Karpas-422 (cell line): ENCODE data around the gene CTIF. TPM values are rescaled to one million over a fixed set of nuclear protein-coding genes. Genes with fewer than 3 reads are reported as not detected.

Source experiments
- DNase-seq: peaks from one replicate; pipeline ENCODE4 v3.0.0-alpha.2; 2015
- H2AFZ ChIP-seq: fragments of 200-600 bp; sonication (generic); 2 replicates; pipeline ENCODE4 v1.6.1; 2014; ENCODE audit warnings: antibody characterized with exemption, low read length, mixed read lengths
- H3K27ac ChIP-seq: fragments of 200-600 bp; sonication (generic); 2 replicates; pipeline ENCODE4 v1.5.1; 2014; ENCODE audit warnings: mild to moderate bottlenecking, low read length, moderate library complexity
- H3K27me3 ChIP-seq: fragments of 200-600 bp; sonication (generic); 2 replicates; pipeline ENCODE4 v1.6.1; 2014; ENCODE audit warnings: low read length, mixed read lengths
- H3K36me3 ChIP-seq: fragments of 200-600 bp; sonication (generic); 2 replicates; pipeline ENCODE4 v1.6.1; 2014; ENCODE audit warnings: low read length, mixed read lengths; ENCODE audit not compliant: insufficient read depth
- H3K4me1 ChIP-seq: fragments of 200-600 bp; sonication (generic); 2 replicates; pipeline ENCODE4 v1.6.1; 2014; ENCODE audit warnings: mild to moderate bottlenecking, low read length, mixed read lengths
- H3K4me2 ChIP-seq: fragments of 200-600 bp; sonication (generic); 2 replicates; pipeline ENCODE4 v1.6.1; 2014; ENCODE audit warnings: low read length, low read depth, mild to moderate bottlenecking; ENCODE audit not compliant: poor library complexity, severe bottlenecking
- H3K4me3 ChIP-seq: fragments of 200-600 bp; sonication (generic); 2 replicates; pipeline ENCODE4 v1.5.1; 2014; ENCODE audit warnings: mild to moderate bottlenecking, antibody characterized with exemption, low read length, mixed read lengths
- H3K79me2 ChIP-seq: fragments of 200-600 bp; sonication (generic); 2 replicates; pipeline ENCODE4 v1.6.1; 2014; ENCODE audit warnings: mild to moderate bottlenecking, low read length, mixed read lengths
- H3K9ac ChIP-seq: fragments of 200-600 bp; sonication (generic); 2 replicates; pipeline ENCODE4 v1.6.0; 2014; ENCODE audit warnings: low read length
- H3K9me2 ChIP-seq: fragments of 200-600 bp; sonication (generic), shearing (Covaris generic); replicated peaks from 2 replicates; pipeline ENCODE4 v1.6.0; 2014; ENCODE audit warnings: mild to moderate bottlenecking, low read length, moderate library complexity; ENCODE audit not compliant: insufficient read depth
- H3K9me3 ChIP-seq: fragments of 300-700, 200-600 bp; sonication (generic); 2 replicates; pipeline ENCODE4 v1.6.1; 2014; ENCODE audit warnings: low read length, mixed read lengths
- H4K20me1 ChIP-seq: fragments of 200-600 bp; sonication (generic); 2 replicates; pipeline ENCODE4 v1.6.1; 2014; ENCODE audit warnings: mild to moderate bottlenecking, antibody characterized with exemption, low read length, low read depth; ENCODE audit not compliant: insufficient read depth
- total RNA-seq: library from RNA; depleted of rRNA; stranded (reverse); fragments of >200 nt; shearing (Covaris generic); gene quantifications from 2 replicates; pipeline ENCODE4 v1.2.3, GENCODE V29; 2014; ENCODE audit warnings: low replicate concordance

Gene CTIF
- total RNA-seq, 1 experiment from 2014 or later, result 0.60 TPM

- H2AFZ ChIP-seq, result no peak overlapping the region
- no peaks in the 10 kb centered on the region for H3K9me3 ChIP-seq
- H3K9ac ChIP-seq, result no peak overlapping the region
- H4K20me1 ChIP-seq, result no peaks in the 10 kb centered on the region; the same call in 1 of the 2 replicates
- H3K36me3 ChIP-seq, result no peaks in the 10 kb centered on the region
- no peaks in the 10 kb centered on the region for H3K27me3 ChIP-seq
- no peaks in the 10 kb centered on the region for H3K4me1 ChIP-seq
- H3K9me2 ChIP-seq, result no peaks in the 10 kb centered on the region
- no peaks in the 10 kb centered on the region for H3K79me2 ChIP-seq
- no peak overlapping the region for H3K4me3 ChIP-seq
- H3K27ac ChIP-seq, result no peak overlapping the region
- H3K4me2 ChIP-seq, result no peak overlapping the region
- DNase-seq, result no peak
Observed at GRCh38 chr18:48705043-48705442, 166.2 kb downstream of the CTIF start.

- no peaks in the 10 kb centered on the region for H3K36me3 ChIP-seq
- no peak for DNase-seq
- H3K4me1 ChIP-seq, result no peaks in the 10 kb centered on the region
- H3K79me2 ChIP-seq, result no peaks in the 10 kb centered on the region
- no peaks in the 10 kb centered on the region for H3K9me2 ChIP-seq
- no peaks in the 10 kb centered on the region for H3K9me3 ChIP-seq
- H2AFZ ChIP-seq, result no peak overlapping the region
- no peaks in the 10 kb centered on the region; the same call in 1 of the 2 replicates for H4K20me1 ChIP-seq
- H3K9ac ChIP-seq, result no peak overlapping the region
- no peak overlapping the region for H3K4me3 ChIP-seq
- H3K27ac ChIP-seq, result no peak overlapping the region
- H3K4me2 ChIP-seq, result no peak overlapping the region
- H3K27me3 ChIP-seq, result no peaks in the 10 kb centered on the region
Observed at GRCh38 chr18:48705531-48705930, 166.7 kb downstream of the CTIF start.

- no peaks in the 10 kb centered on the region for H3K9me3 ChIP-seq
- H3K79me2 ChIP-seq, result no peaks in the 10 kb centered on the region
- no peaks in the 10 kb centered on the region for H4K20me1 ChIP-seq
- no peaks in the 10 kb centered on the region for H3K9me2 ChIP-seq
- H2AFZ ChIP-seq, result no peak overlapping the region
- H3K36me3 ChIP-seq, result no peaks in the 10 kb centered on the region
- H3K27ac ChIP-seq, result no peak overlapping the region
- no peak overlapping the region for H3K4me3 ChIP-seq
- no peak for DNase-seq
- no peak overlapping the region for H3K9ac ChIP-seq
- no peaks in the 10 kb centered on the region for H3K4me1 ChIP-seq
- H3K27me3 ChIP-seq, result no peaks in the 10 kb centered on the region
- H3K4me2 ChIP-seq, result no peak overlapping the region
Observed at GRCh38 chr18:48706731-48707130, 167.9 kb downstream of the CTIF start.

- H3K9me2 ChIP-seq, result no peaks in the 10 kb centered on the region
- H3K9ac ChIP-seq, result no peak overlapping the region
- H3K4me2 ChIP-seq, result no peak overlapping the region
- H3K79me2 ChIP-seq, result no peaks in the 10 kb centered on the region
- no peak overlapping the region for H3K27ac ChIP-seq
- no peaks in the 10 kb centered on the region for H3K9me3 ChIP-seq
- H2AFZ ChIP-seq, result no peak overlapping the region
- H4K20me1 ChIP-seq, result no peaks in the 10 kb centered on the region
- H3K36me3 ChIP-seq, result no peaks in the 10 kb centered on the region
- no peak overlapping the region for H3K4me3 ChIP-seq
- DNase-seq, result no peak
- H3K4me1 ChIP-seq, result no peaks in the 10 kb centered on the region
- H3K27me3 ChIP-seq, result no peaks in the 10 kb centered on the region
Observed at GRCh38 chr18:48707636-48708296, 168.9 kb downstream of the CTIF start.

GRCh38 chr18:48708807-48709206 lies 170.0 kb downstream of the CTIF start:
- H3K9me2 ChIP-seq, result no peaks in the 10 kb centered on the region
- no peak overlapping the region for H3K4me3 ChIP-seq
- no peaks in the 10 kb centered on the region for H3K4me1 ChIP-seq
- H3K27ac ChIP-seq, result no peak overlapping the region
- no peak overlapping the region for H3K9ac ChIP-seq
- H3K79me2 ChIP-seq, result no peaks in the 10 kb centered on the region
- DNase-seq, result no peak
- H3K27me3 ChIP-seq, result no peaks in the 10 kb centered on the region
- no peak overlapping the region for H3K4me2 ChIP-seq
- H3K36me3 ChIP-seq, result no peaks in the 10 kb centered on the region
- H4K20me1 ChIP-seq, result no peaks in the 10 kb centered on the region
- H2AFZ ChIP-seq, result no peak overlapping the region
- H3K9me3 ChIP-seq, result no peaks in the 10 kb centered on the region

GRCh38 chr18:48709371-48710062 lies 170.7 kb downstream of the CTIF start:
- no peak overlapping the region for H3K9ac ChIP-seq
- no peaks in the 10 kb centered on the region for H3K36me3 ChIP-seq
- no peak for DNase-seq
- H4K20me1 ChIP-seq, result no peaks in the 10 kb centered on the region
- no peaks in the 10 kb centered on the region for H3K9me2 ChIP-seq
- no peaks in the 10 kb centered on the region for H3K9me3 ChIP-seq
- no peaks in the 10 kb centered on the region for H3K4me1 ChIP-seq
- no peak overlapping the region for H3K4me3 ChIP-seq
- H2AFZ ChIP-seq, result no peak overlapping the region
- H3K27ac ChIP-seq, result no peak overlapping the region
- H3K4me2 ChIP-seq, result no peak overlapping the region
- no peaks in the 10 kb centered on the region for H3K27me3 ChIP-seq
- H3K79me2 ChIP-seq, result no peaks in the 10 kb centered on the region

- H3K4me1 ChIP-seq, result no peaks in the 10 kb centered on the region
- H3K27me3 ChIP-seq, result no peaks in the 10 kb centered on the region
- H3K79me2 ChIP-seq, result no peaks in the 10 kb centered on the region
- H3K9ac ChIP-seq, result no peak overlapping the region
- peak; percentile 61 for DNase-seq
- no peak overlapping the region for H3K4me3 ChIP-seq
- H3K27ac ChIP-seq, result no peak overlapping the region
- H3K9me3 ChIP-seq, result no peaks in the 10 kb centered on the region
- H3K36me3 ChIP-seq, result no peaks in the 10 kb centered on the region
- no peak overlapping the region for H3K4me2 ChIP-seq
- no peaks in the 10 kb centered on the region for H3K9me2 ChIP-seq
- no peak overlapping the region for H2AFZ ChIP-seq
- no peaks in the 10 kb centered on the region for H4K20me1 ChIP-seq
Observed at GRCh38 chr18:48711651-48712486, 173.0 kb downstream of the CTIF start.

GRCh38 chr18:48713309-48713708 lies 174.5 kb downstream of the CTIF start:
- Histone ChIP-seq H3K9ac (no peak overlapping the region), H3K36me3 (no peaks in the 10 kb centered on the region), H2AFZ (no peak overlapping the region), H3K27me3 (no peaks in the 10 kb centered on the region), H3K4me1 (no peaks in the 10 kb centered on the region), H3K4me3 (no peak overlapping the region), H4K20me1 (no peaks in the 10 kb centered on the region), H3K9me2 (no peaks in the 10 kb centered on the region), H3K9me3 (no peaks in the 10 kb centered on the region), H3K27ac (no peak overlapping the region), H3K79me2 (no peaks in the 10 kb centered on the region), H3K4me2 (no peak overlapping the region)
- no peak for DNase-seq
